ENCODE results near the gene ASTN2.

Gene ASTN2

GRCh38 chr9:116736399-116737151, 678.3 kb downstream of the ASTN2 start:
- no peak for DNase-seq (ENCODE audit: low read depth)

DNA sequence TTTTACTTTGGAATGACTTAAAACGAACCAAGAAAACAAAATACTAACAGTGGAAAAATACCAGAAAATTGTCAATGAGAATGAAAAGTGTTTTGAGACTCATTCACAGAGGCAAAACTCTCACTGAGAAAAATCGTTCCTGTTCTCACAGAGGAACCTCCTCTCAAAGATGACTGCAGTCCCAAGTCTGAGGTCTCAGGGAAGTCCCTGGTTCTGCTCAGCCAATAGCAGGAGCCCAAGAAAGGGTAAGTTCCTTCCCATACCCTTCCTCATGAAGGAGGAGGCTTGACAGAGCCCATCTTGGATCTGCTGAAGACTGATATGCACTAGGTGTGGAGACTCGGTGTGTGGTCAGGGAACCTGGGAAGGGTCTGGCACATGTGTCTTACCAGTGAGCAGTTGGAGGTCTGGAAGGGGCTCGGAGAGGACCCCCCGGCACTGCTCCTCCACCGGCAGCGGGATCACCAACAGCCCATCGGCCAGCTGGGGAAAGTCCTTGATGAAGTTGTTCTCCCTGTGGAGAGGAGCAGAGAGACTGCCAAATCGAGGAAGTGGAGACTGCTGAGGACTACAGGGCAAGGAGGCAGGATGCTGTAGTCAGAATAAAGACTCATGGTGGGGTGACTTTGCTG, 681.7 kb downstream of the ASTN2 start:
- DNase-seq (ENCODE audit: low read depth) = no peak

DNA sequence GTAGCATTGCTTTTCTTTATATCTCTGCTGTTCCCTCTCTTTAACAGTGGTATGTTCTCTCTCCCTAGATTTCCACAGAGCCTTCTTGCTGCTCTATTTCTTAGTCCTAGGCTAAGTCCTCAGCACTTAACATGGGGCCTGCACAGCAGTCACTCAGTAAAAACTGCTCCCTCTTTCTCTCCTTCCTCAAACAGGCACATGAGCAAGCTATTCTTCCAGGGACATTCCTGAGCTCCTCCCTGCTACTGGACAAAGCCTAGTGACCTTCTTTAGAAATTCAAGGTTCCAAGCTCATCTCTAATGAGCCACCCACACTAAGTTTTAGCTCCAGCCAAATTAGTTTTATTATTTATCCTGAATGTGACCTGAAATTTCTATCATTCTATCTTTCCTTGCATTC, 688.3 kb downstream of the ASTN2 start:
- no peak for DNase-seq (ENCODE audit: low read depth)

GRCh38 chr9:116724123-116724522, 690.7 kb downstream of the ASTN2 start:
- DNase-seq (ENCODE audit: low read depth) = no peak

DNA sequence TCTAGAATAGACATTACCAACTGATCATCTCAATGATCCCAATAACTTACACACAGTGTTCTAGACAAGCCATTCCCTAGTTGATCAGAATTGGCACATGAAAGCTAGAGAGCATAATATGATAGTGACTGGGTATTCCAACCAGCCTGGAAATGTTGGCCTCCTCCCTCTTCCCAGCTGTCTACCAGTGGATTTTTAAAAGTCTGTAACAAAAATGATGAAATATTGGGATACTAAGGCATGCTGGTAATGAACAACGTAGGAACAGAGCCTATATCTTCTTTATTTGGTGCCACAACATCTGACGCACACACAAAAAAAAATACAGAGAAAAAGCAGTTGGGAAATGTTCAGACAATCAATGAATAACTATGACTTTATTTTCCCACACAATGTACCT, 692.9 kb downstream of the ASTN2 start:
- DNase-seq (ENCODE audit: low read depth) = no peak

DNA sequence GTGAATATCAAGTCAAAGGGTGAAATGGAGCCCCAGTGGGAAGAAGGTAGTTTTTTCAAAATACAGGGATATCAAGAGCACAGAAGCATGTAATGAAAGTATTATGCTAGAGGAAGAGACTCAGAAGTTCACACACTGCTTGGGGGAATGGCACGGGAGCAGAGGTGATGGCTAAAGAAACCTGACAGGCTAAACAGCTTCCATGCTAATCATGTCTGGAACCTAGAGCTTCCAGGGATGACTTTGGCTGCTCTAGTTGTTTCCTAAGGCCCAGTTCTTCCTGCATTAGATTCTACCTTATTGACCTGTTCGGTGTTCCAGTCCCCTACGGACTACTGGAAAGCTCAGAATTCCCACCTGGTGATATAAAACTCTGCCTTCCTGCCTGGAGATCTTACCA, 693.4 kb downstream of the ASTN2 start:
- no peak for DNase-seq (ENCODE audit: low read depth)

DNA sequence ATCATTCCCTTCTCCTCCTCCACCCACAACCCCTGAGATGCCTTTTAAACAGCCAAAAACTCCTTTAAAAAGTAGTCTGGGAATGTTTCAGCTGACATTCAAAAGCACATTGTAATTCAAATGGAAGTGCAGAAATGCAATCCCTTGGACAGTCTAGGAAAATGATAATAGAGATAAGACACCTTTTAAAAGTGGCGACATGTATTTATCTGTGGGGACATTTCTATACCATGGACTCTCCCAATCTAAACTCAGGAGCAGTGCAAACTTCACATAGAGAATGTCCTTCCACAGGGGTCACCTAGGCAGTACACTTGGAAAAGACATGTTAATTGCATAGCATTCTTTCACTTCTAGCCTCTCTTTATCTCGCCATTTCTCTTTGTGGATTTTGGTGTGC, 694.7 kb downstream of the ASTN2 start:
- DNase-seq (ENCODE audit: low read depth) = no peak

GRCh38 chr9:116718111-116718510, 696.7 kb downstream of the ASTN2 start:
- no peak for DNase-seq (ENCODE audit: low read depth)

GRCh38 chr9:116717150-116717549, 697.7 kb downstream of the ASTN2 start:
- no peak for DNase-seq (ENCODE audit: low read depth)

- DNase-seq (ENCODE audit: low read depth) = no peak
These were observed 698.4 kb downstream of the ASTN2 start for GRCh38 chr9:116716438-116716837.

- no peak for DNase-seq (ENCODE audit: low read depth)
These were observed 699.1 kb downstream of the ASTN2 start for GRCh38 chr9:116715751-116716150.

GRCh38 chr9:116713271-116713670, 701.6 kb downstream of the ASTN2 start:
- DNase-seq (ENCODE audit: low read depth) = no peak

DNA sequence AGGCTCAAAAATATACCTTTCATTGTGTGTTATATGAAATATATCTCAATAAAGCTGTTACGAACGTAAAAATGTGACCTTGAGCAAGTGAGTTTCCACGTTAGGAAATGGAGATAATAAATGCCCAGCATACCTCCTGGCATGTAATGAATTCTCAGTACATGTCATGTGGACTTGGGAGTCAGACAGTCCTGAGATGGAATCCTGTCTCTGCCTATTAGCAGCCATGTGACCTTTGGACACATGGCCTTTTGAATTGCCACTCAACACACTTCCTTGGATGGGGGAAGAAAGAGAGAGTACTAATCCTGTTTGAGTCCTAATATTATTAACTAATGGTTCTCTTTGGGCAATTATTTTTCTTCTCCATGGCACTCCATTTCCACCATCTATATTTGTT, 702.1 kb downstream of the ASTN2 start:
- no peak for DNase-seq (ENCODE audit: low read depth)

GRCh38 chr9:116706310-116707290, 708.3 kb downstream of the ASTN2 start:
- no peak for DNase-seq (ENCODE audit: low read depth)

- no peak for DNase-seq (ENCODE audit: low read depth)
These were observed 709.3 kb downstream of the ASTN2 start for GRCh38 chr9:116705531-116705930.

DNA sequence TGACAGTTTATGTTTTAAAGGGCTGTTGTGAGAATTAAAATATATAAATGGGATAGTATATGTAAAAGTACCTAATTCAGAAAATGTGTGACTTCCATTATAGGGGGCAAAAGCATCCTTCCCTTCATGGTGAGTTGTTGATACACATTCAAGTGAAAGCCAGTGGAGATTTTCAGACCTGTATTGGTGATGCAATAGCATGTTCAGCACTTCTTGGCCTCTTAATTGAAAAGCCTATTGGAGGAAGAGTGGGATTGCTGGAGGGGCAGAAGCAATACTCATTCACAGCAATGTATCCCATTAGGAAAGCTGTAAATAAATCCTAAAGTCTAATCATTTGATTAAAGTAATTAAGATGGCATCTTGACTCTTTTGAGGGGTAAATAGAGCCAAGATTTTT, 710.4 kb downstream of the ASTN2 start:
- DNase-seq (ENCODE audit: low read depth) = no peak

- DNase-seq (ENCODE audit: low read depth) = no peak
These were observed 711.2 kb downstream of the ASTN2 start for GRCh38 chr9:116703634-116704033.

GRCh38 chr9:116701940-116702642, 712.8 kb downstream of the ASTN2 start:
- DNase-seq (ENCODE audit: low read depth) = no peak

GRCh38 chr9:116700882-116701865, 713.7 kb downstream of the ASTN2 start:
- no peak for DNase-seq (ENCODE audit: low read depth)

GRCh38 chr9:116700279-116700678, 714.6 kb downstream of the ASTN2 start:
- no peak for DNase-seq (ENCODE audit: low read depth)

- no peak for DNase-seq (ENCODE audit: low read depth)
These were observed 717.0 kb downstream of the ASTN2 start for GRCh38 chr9:116697887-116698286.

Measured in activated T-helper 1 cell treated with Interleukin-2 at 50 U/mL for 16 hours (primary cell).